ENCODE data around the gene ACY1.

DNA sequence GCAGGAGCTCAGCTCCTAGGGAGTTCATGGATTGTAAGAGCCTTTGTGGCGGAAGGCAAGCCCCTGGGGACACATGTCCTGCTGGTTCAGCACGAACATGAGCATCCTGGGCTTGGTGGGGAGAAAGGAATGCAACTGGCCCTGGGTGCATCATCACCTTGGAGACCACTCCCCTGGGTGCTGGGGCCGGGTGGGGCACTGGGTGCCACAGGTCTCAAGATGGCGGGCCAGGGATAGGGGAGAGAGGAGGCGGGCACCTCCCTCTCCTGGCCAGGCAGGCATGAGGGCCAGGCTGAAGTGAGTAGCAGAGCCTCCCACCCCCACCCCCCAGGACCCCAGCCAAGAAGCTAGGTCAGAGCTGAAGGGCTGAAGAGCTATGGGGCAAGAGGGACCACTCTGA lies 16.8 kb upstream of the ACY1 start:
- TF ChIP-seq, protein P1, sequence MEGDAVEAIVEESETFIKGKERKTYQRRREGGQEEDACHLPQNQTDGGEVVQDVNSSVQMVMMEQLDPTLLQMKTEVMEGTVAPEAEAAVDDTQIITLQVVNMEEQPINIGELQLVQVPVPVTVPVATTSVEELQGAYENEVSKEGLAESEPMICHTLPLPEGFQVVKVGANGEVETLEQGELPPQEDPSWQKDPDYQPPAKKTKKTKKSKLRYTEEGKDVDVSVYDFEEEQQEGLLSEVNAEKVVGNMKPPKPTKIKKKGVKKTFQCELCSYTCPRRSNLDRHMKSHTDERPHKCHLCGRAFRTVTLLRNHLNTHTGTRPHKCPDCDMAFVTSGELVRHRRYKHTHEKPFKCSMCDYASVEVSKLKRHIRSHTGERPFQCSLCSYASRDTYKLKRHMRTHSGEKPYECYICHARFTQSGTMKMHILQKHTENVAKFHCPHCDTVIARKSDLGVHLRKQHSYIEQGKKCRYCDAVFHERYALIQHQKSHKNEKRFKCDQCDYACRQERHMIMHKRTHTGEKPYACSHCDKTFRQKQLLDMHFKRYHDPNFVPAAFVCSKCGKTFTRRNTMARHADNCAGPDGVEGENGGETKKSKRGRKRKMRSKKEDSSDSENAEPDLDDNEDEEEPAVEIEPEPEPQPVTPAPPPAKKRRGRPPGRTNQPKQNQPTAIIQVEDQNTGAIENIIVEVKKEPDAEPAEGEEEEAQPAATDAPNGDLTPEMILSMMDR (IDR thresholded peaks at IDR 0.05) = no peak
- TF ChIP-seq POLR2AphosphoS5 (IDR thresholded peaks at IDR 0.05) = no peak

Measured in breast epithelium (tissue), 3 donors.